IMR-90 (cell line): Measurements from ENCODE around the gene TM2D1. TPM values are rescaled to one million over a fixed set of nuclear protein-coding genes. Genes with fewer than 3 reads are reported as not detected.

ENCODE experiments used
- ATAC-seq: fragments of 200-7000 bp; cut with Tn5 transposase; 2 replicates; pipeline ENCODE4 v1.9.1; 2020; ENCODE audit warnings: low read depth, mild to moderate bottlenecking, moderate library complexity
- Bru-seq: library from RNA; stranded (reverse); fragments of 400-500 nt; gene quantifications from one replicate; lab custom pipeline; 2021; lab: Mats Ljungman, UMichigan
- BruChase-seq, 2 experiments: library from RNA; stranded (reverse); fragments of 400-500 nt; gene quantifications; one replicate each; lab custom pipeline; 2021; lab: Mats Ljungman, UMichigan
- BruUV-seq: library from RNA; stranded (reverse); fragments of 400-500 nt; replicated peaks from 2 replicates; lab custom pipeline; 2021; lab: Mats Ljungman, UMichigan
- CTCF ChIA-PET: fragments of 300-600 bp; formaldehyde crosslinking; extraction: SDS; loops from one replicate; lab custom pipeline; 2021; ENCODE audit warnings: antibody characterized with exemption; lab: Yijun Ruan, JAX
- POLR2A ChIA-PET: fragments of 300-600 bp; sonication (Branson Sonifier 250); formaldehyde crosslinking; loops from one replicate; lab custom pipeline; 2022; ENCODE audit warnings: antibody characterized with exemption; ENCODE audit not compliant: unreplicated experiment; lab: Charles Lee
- DNase-seq: peaks from one replicate; pipeline ENCODE4 v3.0.0; 2013
- H2AFZ ChIP-seq: replicated peaks from 2 replicates; pipeline ENCODE3; 2013; ENCODE audit warnings: low read length, mild to moderate bottlenecking; ENCODE audit not compliant: poor library complexity
- H2AK5ac ChIP-seq: 2 replicates; pipeline ENCODE4 v1.6.1; 2013; ENCODE audit warnings: low read depth, low read length, inconsistent platforms
- H2AK9ac ChIP-seq: replicated peaks from 2 replicates; pipeline ENCODE3; 2013; ENCODE audit warnings: mild to moderate bottlenecking, low read depth, low read length, moderate library complexity; ENCODE audit not compliant: poor library complexity
- H2BK120ac ChIP-seq: 2 replicates; pipeline ENCODE4 v1.6.1; 2013; ENCODE audit warnings: low read depth, low read length, inconsistent platforms
- H2BK15ac ChIP-seq: 3 replicates; pipeline ENCODE4 v1.6.1; 2013; ENCODE audit warnings: low read depth, low read length, inconsistent platforms
- H2BK20ac ChIP-seq: 2 replicates; pipeline ENCODE4 v1.6.1; 2013; ENCODE audit warnings: low read depth, mild to moderate bottlenecking, inconsistent platforms, low read length, moderate library complexity
- H2BK5ac ChIP-seq: 2 replicates; pipeline ENCODE4 v1.6.1; 2013; ENCODE audit warnings: mild to moderate bottlenecking, low read depth, low read length, inconsistent platforms; ENCODE audit not compliant: poor library complexity, severe bottlenecking
- H3K14ac ChIP-seq: replicated peaks from 2 replicates; pipeline ENCODE4 v1.6.1; 2013; ENCODE audit warnings: low read depth, low read length, inconsistent platforms
- H3K18ac ChIP-seq: 2 replicates; pipeline ENCODE4 v1.6.1; 2013; ENCODE audit warnings: low read depth, low read length, control low read depth
- H3K23ac ChIP-seq: 2 replicates; pipeline ENCODE4 v1.6.1; 2013; ENCODE audit warnings: low read depth, low read length, inconsistent platforms
- H3K27ac ChIP-seq: 2 replicates; pipeline ENCODE4 v1.5.1; 2013; ENCODE audit warnings: mild to moderate bottlenecking, control low read depth, low read length; ENCODE audit not compliant: insufficient read depth
- H3K27me3 ChIP-seq: 2 replicates; pipeline ENCODE4 v1.6.1; 2013; ENCODE audit warnings: low read length; ENCODE audit not compliant: control insufficient read depth, insufficient read depth
- H3K36me3 ChIP-seq: 2 replicates; pipeline ENCODE4 v1.6.1; 2013; ENCODE audit warnings: low read length, mixed read lengths; ENCODE audit not compliant: control insufficient read depth, insufficient read depth
- H3K4ac ChIP-seq: 2 replicates; pipeline ENCODE4 v1.6.1; 2013; ENCODE audit warnings: low read depth, low read length, inconsistent platforms
- H3K4me1 ChIP-seq: 2 replicates; pipeline ENCODE4 v1.6.1; 2013; ENCODE audit warnings: low read length, mixed read lengths; ENCODE audit not compliant: control insufficient read depth, insufficient read depth
- H3K4me2 ChIP-seq: 2 replicates; pipeline ENCODE4 v1.6.1; 2013; ENCODE audit warnings: low read depth, mild to moderate bottlenecking, control low read depth, low read length, moderate library complexity
- H3K4me3 ChIP-seq: 2 replicates; pipeline ENCODE4 v1.5.1; 2013; ENCODE audit warnings: low read depth, mild to moderate bottlenecking, control low read depth, low read length, moderate library complexity; ENCODE audit not compliant: insufficient read depth
- H3K56ac ChIP-seq: 2 replicates; pipeline ENCODE4 v1.6.1; 2013; ENCODE audit warnings: low read length, inconsistent platforms; ENCODE audit not compliant: insufficient read depth; ENCODE audit errors: extremely low read depth
- H3K79me1 ChIP-seq, 2 experiments: 2 replicates each; pipeline ENCODE4 v1.6.1; 2013; ENCODE audit warnings: low read length in 2 of 2, inconsistent platforms in 1 of 2, low read depth in 1 of 2
- H3K9ac ChIP-seq: 2 replicates; pipeline ENCODE4 v1.6.1; 2013; ENCODE audit warnings: low read depth, low read length, control low read depth
- H3K9me1 ChIP-seq: 2 replicates; pipeline ENCODE4 v1.6.1; 2013; ENCODE audit warnings: low read length, inconsistent platforms; ENCODE audit not compliant: insufficient read depth
- H3K9me3 ChIP-seq: 2 replicates; pipeline ENCODE4 v1.6.1; 2013; ENCODE audit warnings: low read length; ENCODE audit not compliant: control insufficient read depth, insufficient read depth
- H4K20me1 ChIP-seq: 2 replicates; pipeline ENCODE4 v1.6.1; 2013; ENCODE audit warnings: low read length, inconsistent platforms; ENCODE audit not compliant: insufficient read depth
- H4K5ac ChIP-seq: 2 replicates; pipeline ENCODE4 v1.6.1; 2013; ENCODE audit warnings: mild to moderate bottlenecking, low read depth, low read length, control low read depth
- H4K8ac ChIP-seq, 2 experiments: 2 replicates each; pipeline ENCODE4 v1.6.1; 2013; ENCODE audit warnings: low read depth in 2 of 2, low read length in 2 of 2, control low read depth in 1 of 2, inconsistent platforms in 1 of 2
- H4K91ac ChIP-seq: 2 replicates; pipeline ENCODE4 v1.6.1; 2013; ENCODE audit warnings: low read depth, low read length, inconsistent platforms; ENCODE audit not compliant: insufficient read depth
- CEBPB ChIP-seq: IDR thresholded peaks from 2 replicates; pipeline ENCODE4 v1.6.1; 2012; ENCODE audit warnings: low read depth, low read length, improper control_type of control experiment
- CHD1 ChIP-seq: IDR thresholded peaks from 2 replicates; pipeline ENCODE4 v1.6.1; 2012; ENCODE audit warnings: low read depth, low read length, improper control_type of control experiment
- FOS ChIP-seq: fragments of 150-350 bp; IDR thresholded peaks from 2 replicates; pipeline ENCODE4 v1.6.1; 2016; ENCODE audit warnings: low read depth, low read length
- MAZ ChIP-seq: IDR thresholded peaks from 2 replicates; pipeline ENCODE4 v1.6.1; 2012; ENCODE audit warnings: low read depth, mild to moderate bottlenecking, low read length, improper control_type of control experiment, moderate library complexity, borderline replicate concordance
- POLR2A ChIP-seq: IDR thresholded peaks from 2 replicates; pipeline ENCODE4 v1.6.1; 2012; ENCODE audit warnings: mild to moderate bottlenecking, low read depth, low read length
- RCOR1 ChIP-seq: IDR thresholded peaks from 2 replicates; pipeline ENCODE4 v1.6.1; 2012; ENCODE audit warnings: mild to moderate bottlenecking, low read length, improper control_type of control experiment; ENCODE audit not compliant: insufficient replicate concordance
- WGBS, 2 experiments: methylation state at CpG; one replicate each; pipeline versions ENCODE4 v1.1.5 to v1.1.7; 2013; ENCODE audit warnings: missing lambda C conversion rate in 2 of 2; ENCODE audit not compliant: insufficient read length in 1 of 2; ENCODE audit errors: extremely low coverage in 2 of 2; 5-methylcytosine and 5-hydroxymethylcytosine counted together
- dilution Hi-C: fragments of 300-500 bp; cut with HindIII; formaldehyde crosslinking; loops from one replicate; pipeline ENCODE4 v1.14.3; 2018; ENCODE audit warnings: low sequenced_read_pairs; ENCODE audit not compliant: unreplicated experiment
- in situ Hi-C: fragments of 300-500 bp; cut with MboI; formaldehyde crosslinking; loops from 3 replicates; pipeline ENCODE4 v1.14.3; 2019; ENCODE audit warnings: low sequenced_read_pairs, inconsistent platforms, mixed read lengths
- intact Hi-C: fragments of 100-400 bp; cut with micrococcal nuclease; formaldehyde crosslinking; loops from 2 replicates; pipeline ENCODE4 v1.10.0; 2022
- long read RNA-seq: library from polyadenylated mRNA; unstranded; transcript quantifications from one replicate; pipeline ENCODE4 v2.0.0, GENCODE V29; 2021; ENCODE audit not compliant: unreplicated experiment
- polyA plus RNA-seq, 3 experiments: library from polyadenylated mRNA; depleted of rRNA; stranded (reverse); fragments of >200 nt; gene quantifications; 2 replicates each; pipeline ENCODE4 v1.2.3, GENCODE V29; 2012; ENCODE audit warnings: low replicate concordance in 1 of 3
- total RNA-seq: library from RNA; depleted of rRNA; stranded (reverse); fragments of >200 nt; gene quantifications from 2 replicates; pipeline ENCODE4 v1.2.3, GENCODE V29; 2012; rRNA removed

TM2D1 gene
- total RNA-seq (14.3 and 21.4 TPM in 2 replicates), polyA plus RNA-seq (2012; rRNA removed) (32.7 and 35.2 TPM in 2 replicates), Bru-seq, nascent RNA (percentile 82 among the genes with signal in this experiment), BruChase-seq, experiment 1, labeled RNA remaining after a 6-hour chase (percentile 92 among the genes with signal in this experiment), BruChase-seq, experiment 2, labeled RNA remaining after a 2-hour chase (percentile 88 among the genes with signal in this experiment)
- polyA plus RNA-seq (2012; cell fraction: cytosol; rRNA removed): 31.3 and 47.5 TPM in 2 replicates
- 12.5 and 19.5 TPM in 2 replicates for polyA plus RNA-seq (2012; cell fraction: nucleus; rRNA removed; ENCODE audit: low replicate concordance)
- long read RNA-seq, transcript TM2D1-201 (7 exons, 1,250 nt): major isoform, 27 of 70 reads
- long read RNA-seq, partial matches to known transcripts: 15 of 70 reads
- long read RNA-seq, other reads (novel, unspliced or antisense): 26 of 70 reads

GRCh38 chr1:61724813-61725694 is at the start of gene TM2D1:
TSS of gene TM2D1 (minus strand) at chr1:61725141. CDS start at chr1:61725120, 21 bp downstream.
- Histone ChIP-seq H4K8ac (peak within 1 kb of the TSS; percentile 91 to 95), H2BK5ac (peak within 1 kb of the TSS; percentile 72), H3K27ac (peak within 1 kb of the TSS; percentile 90), H4K91ac (peak within 1 kb of the TSS; percentile 84), H3K56ac (peak within 1 kb of the TSS; percentile 92), H4K5ac (peak within 1 kb of the TSS; percentile 87), H3K23ac (peak within 1 kb of the TSS; percentile 90), H3K79me1 (peaks cover 4 to 26% of the 10 kb centered on the region in 2 experiments; a peak in 3 of 4 replicates), H2AK9ac (peak within 1 kb of the TSS; percentile 92), H3K4me3 (peak within 1 kb of the TSS; percentile 73), H2AK5ac (peak within 1 kb of the TSS; percentile 77), H3K4ac (peak within 1 kb of the TSS; percentile 89), H2AFZ (peak within 1 kb of the TSS; percentile 91), H2BK15ac (peak within 1 kb of the TSS; percentile 87; the same call in 2 of the 3 replicates), H2BK120ac (peak within 1 kb of the TSS; percentile 88), H3K4me2 (peak within 1 kb of the TSS; percentile 81), H2BK20ac (peak within 1 kb of the TSS; percentile 81), H4K20me1 (no peaks in the 10 kb centered on the region), H3K18ac (peak within 1 kb of the TSS; percentile 33), H3K4me1 (peaks cover 3% of the 10 kb centered on the region; the same call in 1 of the 2 replicates), H3K9me1 (no peaks in the 10 kb centered on the region), H3K9ac (peak within 1 kb of the TSS; percentile 92), H3K14ac (peak within 1 kb of the TSS; percentile 89), H3K27me3 (no peaks in the 10 kb centered on the region), H3K9me3 (no peaks in the 10 kb centered on the region), H3K36me3 (0 out of 2 replicates have a peak, but pooled peaks cover 2% of the 10 kb centered on the region)
- in situ Hi-C loops (loop anchor here (5.0 kb wide), 1 partner anchor 117 kb away; no protein-coding TSS in a partner anchor), dilution Hi-C loops (no loop called here), intact Hi-C loops (loop anchor here (1.0 to 5.0 kb wide), 2 partner anchors 16 to 127 kb away; no protein-coding TSS in a partner anchor)
- CTCF ChIA-PET: interaction anchor here (0.7 kb wide), 1 partner anchor 14 kb away, joined by 7 read pairs; no protein-coding TSS in a partner anchor
- peak; percentile 99 for ATAC-seq
- POLR2A ChIA-PET: interaction anchor here (0.6 to 1.1 kb wide), 2 partner anchors 12 to 292 kb away, joined by 3 to 8 read pairs; no protein-coding TSS in a partner anchor
- WGBS, 2 experiments: 0% methylated on average over 6 of the region's 45 CpGs; no CpG with 5 or more reads in 1 of the 2 experiments
- TF ChIP-seq POLR2A (peak; percentile 99), FOS (no peak), CHD1 (peak; percentile 90), CEBPB (peak; percentile 16; the same call in 1 of the 2 replicates), RCOR1 (peak; percentile 7), MAZ (peak; percentile 89; the same call in 1 of the 2 replicates)
- no TSS peak for BruUV-seq
- peak; percentile 84 for DNase-seq
